Ishikawa (cell line): ENCODE data around the gene SLC35E1.

Experiments used
- CREB1 ChIP-seq: IDR thresholded peaks from 2 replicates; pipeline ENCODE4 v1.6.1; 2012; ENCODE audit warnings: low read depth
- EP300 ChIP-seq: IDR thresholded peaks from 2 replicates; pipeline ENCODE4 v1.6.1; 2012; ENCODE audit warnings: borderline replicate concordance
- FOXM1 ChIP-seq: IDR thresholded peaks from 2 replicates; pipeline ENCODE4 v1.6.1; 2012; ENCODE audit warnings: low read depth, borderline replicate concordance
- NFIC ChIP-seq: IDR thresholded peaks from 2 replicates; pipeline ENCODE4 v1.6.1; 2012
- TAF1 ChIP-seq: IDR thresholded peaks from 2 replicates; pipeline ENCODE4 v1.6.1; 2012; ENCODE audit warnings: low read depth, mild to moderate bottlenecking
- ZBTB7A ChIP-seq: IDR thresholded peaks from 2 replicates; pipeline ENCODE4 v1.6.1; 2012; ENCODE audit warnings: low read depth
- TF ChIP-seq, protein P1 (sequence below): IDR thresholded peaks from 2 replicates; pipeline ENCODE4 v1.6.1; 2012; ENCODE audit warnings: low read depth, mild to moderate bottlenecking

DNA sequence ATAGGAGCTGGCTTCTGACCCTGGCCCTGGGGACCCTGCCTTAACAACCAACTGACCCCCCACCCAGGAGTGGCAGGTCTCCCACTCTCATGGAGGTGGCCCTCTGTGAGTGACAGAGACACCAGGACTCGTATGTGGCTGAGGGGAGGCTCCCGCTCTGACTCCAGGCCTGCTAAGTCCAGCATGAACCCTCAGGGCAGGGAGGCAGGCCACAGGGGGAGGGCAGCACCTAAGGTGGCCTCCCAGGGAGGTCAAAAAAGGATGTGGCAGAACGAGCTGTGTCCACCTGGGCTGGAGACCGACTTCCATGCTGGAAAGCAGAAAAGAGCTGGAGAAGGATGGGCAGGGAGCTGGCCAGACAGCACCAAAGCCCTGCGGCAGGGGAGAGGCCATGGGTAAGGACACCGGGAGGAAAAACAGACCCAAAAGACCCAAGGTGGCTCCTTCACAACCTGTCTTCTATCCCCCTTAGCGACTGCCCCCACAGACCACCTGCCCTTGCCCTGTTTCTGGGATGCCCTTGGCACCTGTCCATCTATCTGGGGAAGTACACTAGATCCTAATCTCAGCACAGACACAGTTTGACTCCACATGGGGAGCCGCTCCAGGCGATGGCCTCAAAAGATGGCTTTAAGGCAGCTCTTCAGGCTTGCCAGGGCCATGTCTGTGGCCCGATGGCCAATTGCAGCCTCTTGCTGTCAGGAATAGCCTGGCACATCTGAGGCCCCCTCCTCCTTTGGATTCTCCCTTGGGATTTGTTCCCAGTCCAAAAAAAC lies 10.5 kb upstream of the SLC35E1 start:
- TF ChIP-seq NFIC = no peak
- TF ChIP-seq FOXM1 = no peak
- TF ChIP-seq ZBTB7A = no peak
- TF ChIP-seq CREB1 = no peak
- TF ChIP-seq EP300 = no peak
- TF ChIP-seq, protein P1, sequence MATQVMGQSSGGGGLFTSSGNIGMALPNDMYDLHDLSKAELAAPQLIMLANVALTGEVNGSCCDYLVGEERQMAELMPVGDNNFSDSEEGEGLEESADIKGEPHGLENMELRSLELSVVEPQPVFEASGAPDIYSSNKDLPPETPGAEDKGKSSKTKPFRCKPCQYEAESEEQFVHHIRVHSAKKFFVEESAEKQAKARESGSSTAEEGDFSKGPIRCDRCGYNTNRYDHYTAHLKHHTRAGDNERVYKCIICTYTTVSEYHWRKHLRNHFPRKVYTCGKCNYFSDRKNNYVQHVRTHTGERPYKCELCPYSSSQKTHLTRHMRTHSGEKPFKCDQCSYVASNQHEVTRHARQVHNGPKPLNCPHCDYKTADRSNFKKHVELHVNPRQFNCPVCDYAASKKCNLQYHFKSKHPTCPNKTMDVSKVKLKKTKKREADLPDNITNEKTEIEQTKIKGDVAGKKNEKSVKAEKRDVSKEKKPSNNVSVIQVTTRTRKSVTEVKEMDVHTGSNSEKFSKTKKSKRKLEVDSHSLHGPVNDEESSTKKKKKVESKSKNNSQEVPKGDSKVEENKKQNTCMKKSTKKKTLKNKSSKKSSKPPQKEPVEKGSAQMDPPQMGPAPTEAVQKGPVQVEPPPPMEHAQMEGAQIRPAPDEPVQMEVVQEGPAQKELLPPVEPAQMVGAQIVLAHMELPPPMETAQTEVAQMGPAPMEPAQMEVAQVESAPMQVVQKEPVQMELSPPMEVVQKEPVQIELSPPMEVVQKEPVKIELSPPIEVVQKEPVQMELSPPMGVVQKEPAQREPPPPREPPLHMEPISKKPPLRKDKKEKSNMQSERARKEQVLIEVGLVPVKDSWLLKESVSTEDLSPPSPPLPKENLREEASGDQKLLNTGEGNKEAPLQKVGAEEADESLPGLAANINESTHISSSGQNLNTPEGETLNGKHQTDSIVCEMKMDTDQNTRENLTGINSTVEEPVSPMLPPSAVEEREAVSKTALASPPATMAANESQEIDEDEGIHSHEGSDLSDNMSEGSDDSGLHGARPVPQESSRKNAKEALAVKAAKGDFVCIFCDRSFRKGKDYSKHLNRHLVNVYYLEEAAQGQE = no peak
- no peak for TF ChIP-seq TAF1
